Upper lobe of left lung (tissue), 6 donors: ENCODE results near the gene PCDH1. TPM values are rescaled to one million over a fixed set of nuclear protein-coding genes. Genes with fewer than 3 reads are reported as not detected.

Source experiments
- ATAC-seq, 2 donors: fragments of 200-7000 bp; cut with Tn5 transposase; one replicate each; pipeline ENCODE4 v1.9.1; 2022; ENCODE audit warnings: mild to moderate bottlenecking in 2 of 2, moderate library complexity in 2 of 2; ENCODE audit not compliant: low FRiP score in 2 of 2
- DNase-seq, 2 donors: peaks; one replicate each; pipeline ENCODE4 v3.0.0-alpha.2; 2019 to 2020
- H3K27ac ChIP-seq, 4 donors: fragments of 200-600 bp; sonication (generic); one replicate each; pipeline ENCODE4 v1.5.1; 2016 to 2019
- H3K27me3 ChIP-seq, 4 donors: fragments of 200-600 bp; sonication (generic); one replicate each; pipeline ENCODE4 v1.5.1; 2017 to 2019
- H3K36me3 ChIP-seq, 4 donors: fragments of 200-600 bp; sonication (generic); one replicate each; pipeline ENCODE4 v1.5.1; 2016 to 2019
- H3K4me1 ChIP-seq, 4 donors: fragments of 200-600 bp; sonication (generic); one replicate each; pipeline ENCODE4 v1.5.1; 2018 to 2019
- H3K4me3 ChIP-seq, 4 donors: fragments of 200-600 bp; sonication (generic); one replicate each; pipeline ENCODE4 v1.5.1; 2017 to 2019; ENCODE audit warnings: mild to moderate bottlenecking in 2 of 4, moderate library complexity in 1 of 4
- H3K9me3 ChIP-seq, 4 donors: fragments of 200-600 bp; sonication (generic); one replicate each; pipeline ENCODE4 v1.5.1; 2018 to 2019
- EP300 ChIP-seq, 4 donors: sonication (generic); formaldehyde crosslinking; IDR thresholded peaks; one replicate each; pipeline ENCODE4 v1.5.1; 2017; ENCODE audit warnings: antibody characterized with exemption in 4 of 4, control low read depth in 2 of 4
- POLR2A ChIP-seq, 4 donors: fragments of 450-650 bp; IDR thresholded peaks; one replicate each; pipeline ENCODE4 v1.5.1; 2016 to 2017; ENCODE audit warnings: antibody characterized with exemption in 4 of 4, mild to moderate bottlenecking in 2 of 4
- POLR2AphosphoS5 ChIP-seq, 2 donors: sonication (generic); formaldehyde crosslinking; IDR thresholded peaks; one replicate each; pipeline ENCODE4 v1.5.1; 2017; ENCODE audit warnings: antibody characterized with exemption in 2 of 2
- WGBS, 2 donors: methylation state at CpG; one replicate each; pipeline ENCODE4 v1.1.5; 2017 to 2018; 5-methylcytosine and 5-hydroxymethylcytosine counted together
- total RNA-seq, 6 donors: library from RNA; depleted of rRNA in 4 of 6; stranded (reverse); fragments of >200 nt in 4 of 6; gene quantifications; one replicate each; pipeline versions ENCODE4 v1.1.0 to v1.2.1, GENCODE V29; 2016 to 2021
- TF ChIP-seq, protein P1 (sequence below), 6 experiments: fragments of 450-650 bp in 4 of 6; fragments of 200-600 bp in 2 of 6; sonication (generic) in 2 of 6; IDR thresholded peaks; one replicate each; pipeline ENCODE4 v1.5.1; 2016 to 2019; ENCODE audit warnings: antibody characterized with exemption in 6 of 6
- donor health status: DM: no; HTN: no; CAD: no; lungs with moderate emphysema.
- donor health status: DM: no; HTN: yes; CAD: no; lungs with severe emphysema.

Gene PCDH1
- total RNA-seq, 6 donors from 2014 or later = 41.3 to 133 (median 81.6) TPM

- DNase-seq = no peak
- H3K4me1 ChIP-seq = peaks cover 30 to 96% (median 52%) of the 10 kb centered on the region in 4 donors
Measured at GRCh38 chr5:141874262-141874964, 3.8 kb downstream of the PCDH1 start.

DNA sequence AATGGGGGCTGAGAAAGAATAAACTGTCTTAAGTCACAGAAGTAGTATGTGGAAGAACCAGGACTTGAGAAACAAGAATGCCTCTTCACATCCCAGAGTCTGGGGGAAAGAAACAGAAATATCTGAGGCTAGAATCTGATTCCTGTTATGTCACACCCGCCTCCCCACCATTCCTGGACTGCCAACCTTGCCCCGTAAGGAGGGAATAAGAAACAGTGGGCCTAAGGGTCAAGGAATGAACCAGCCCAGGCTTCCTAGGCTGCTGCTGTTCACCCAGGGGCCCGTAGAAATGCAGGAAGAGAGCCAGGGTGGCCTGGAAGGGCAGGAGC, 4.3 kb downstream of the PCDH1 start:
- Histone ChIP-seq H3K9me3 (no peaks in the 10 kb centered on the region), H3K4me3 (peak overlapping the region in 3 of 4 donors; percentile 14 to 88 (median 79)), H3K36me3 (peaks cover 0 to 5% (median 3%) of the 10 kb centered on the region in 4 donors), H3K27ac (peak overlapping the region; percentile 61 to 93 (median 92)), H3K27me3 (peaks cover 0 to 17% (median 13%) of the 10 kb centered on the region in 4 donors), H3K4me1 (peaks cover 25 to 90% (median 47%) of the 10 kb centered on the region in 4 donors)
- no peak for DNase-seq
- 61 to 68% methylated on average over 3 of the region's 3 CpGs for WGBS, 2 donors
- ATAC-seq = no peak
- TF ChIP-seq POLR2A (IDR thresholded peaks at IDR 0.05) (peak in 1 of 4 donors; percentile 13), EP300 (IDR thresholded peaks at IDR 0.05) (no peak), POLR2AphosphoS5 (IDR thresholded peaks at IDR 0.05) (no peak)
- TF ChIP-seq, protein P1, sequence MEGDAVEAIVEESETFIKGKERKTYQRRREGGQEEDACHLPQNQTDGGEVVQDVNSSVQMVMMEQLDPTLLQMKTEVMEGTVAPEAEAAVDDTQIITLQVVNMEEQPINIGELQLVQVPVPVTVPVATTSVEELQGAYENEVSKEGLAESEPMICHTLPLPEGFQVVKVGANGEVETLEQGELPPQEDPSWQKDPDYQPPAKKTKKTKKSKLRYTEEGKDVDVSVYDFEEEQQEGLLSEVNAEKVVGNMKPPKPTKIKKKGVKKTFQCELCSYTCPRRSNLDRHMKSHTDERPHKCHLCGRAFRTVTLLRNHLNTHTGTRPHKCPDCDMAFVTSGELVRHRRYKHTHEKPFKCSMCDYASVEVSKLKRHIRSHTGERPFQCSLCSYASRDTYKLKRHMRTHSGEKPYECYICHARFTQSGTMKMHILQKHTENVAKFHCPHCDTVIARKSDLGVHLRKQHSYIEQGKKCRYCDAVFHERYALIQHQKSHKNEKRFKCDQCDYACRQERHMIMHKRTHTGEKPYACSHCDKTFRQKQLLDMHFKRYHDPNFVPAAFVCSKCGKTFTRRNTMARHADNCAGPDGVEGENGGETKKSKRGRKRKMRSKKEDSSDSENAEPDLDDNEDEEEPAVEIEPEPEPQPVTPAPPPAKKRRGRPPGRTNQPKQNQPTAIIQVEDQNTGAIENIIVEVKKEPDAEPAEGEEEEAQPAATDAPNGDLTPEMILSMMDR (IDR thresholded peaks at IDR 0.05) = no peak

More at GRCh38 chr5:141874262-141874964, 3.8 kb downstream of the PCDH1 start:
- 48 to 51% methylated on average over 15 to 16 of the region's 16 CpGs for WGBS, 2 donors
- Histone ChIP-seq H3K9me3 (no peaks in the 10 kb centered on the region), H3K27ac (peak overlapping the region; percentile 61 to 93 (median 92)), H3K36me3 (peaks cover 0 to under 1% (median 0%) of the 10 kb centered on the region in 4 donors), H3K27me3 (peaks cover 0 to 17% (median 13%) of the 10 kb centered on the region in 4 donors), H3K4me3 (peak overlapping the region; percentile 1 to 88 (median 46))
- ATAC-seq = no peak
- TF ChIP-seq, protein P1 (IDR thresholded peaks at IDR 0.05) = no peak
- TF ChIP-seq EP300 (IDR thresholded peaks at IDR 0.05) (no peak), POLR2AphosphoS5 (IDR thresholded peaks at IDR 0.05) (no peak), POLR2A (IDR thresholded peaks at IDR 0.05) (no peak)

GRCh38 chr5:141872496-141873356, 5.5 kb downstream of the PCDH1 start:
- Histone ChIP-seq H3K9me3 (no peaks in the 10 kb centered on the region), H3K36me3 (peaks cover 0 to 16% (median 13%) of the 10 kb centered on the region in 4 donors), H3K27me3 (peaks cover 0 to 14% (median 10%) of the 10 kb centered on the region in 4 donors), H3K4me3 (peak overlapping the region in 1 of 4 donors; percentile 2), H3K27ac (peak overlapping the region in 2 of 4 donors; percentile 30 to 49), H3K4me1 (peaks cover 22 to 80% (median 39%) of the 10 kb centered on the region in 4 donors)
- no peak for DNase-seq
- TF ChIP-seq POLR2A (IDR thresholded peaks at IDR 0.05) (no peak), EP300 (IDR thresholded peaks at IDR 0.05) (no peak), POLR2AphosphoS5 (IDR thresholded peaks at IDR 0.05) (no peak)
- TF ChIP-seq, protein P1 (IDR thresholded peaks at IDR 0.05) = no peak
- no peak for ATAC-seq
- WGBS, 2 donors = 79 to 81% methylated on average over 15 of the region's 15 CpGs

GRCh38 chr5:141871870-141872269, 6.3 kb downstream of the PCDH1 start:
- Histone ChIP-seq H3K4me1 (peaks cover 22 to 71% (median 36%) of the 10 kb centered on the region in 4 donors), H3K36me3 (peaks cover 0 to 25% (median 14%) of the 10 kb centered on the region in 4 donors), H3K9me3 (no peaks in the 10 kb centered on the region), H3K4me3 (no peak overlapping the region), H3K27ac (peak overlapping the region in 2 of 4 donors; percentile 30 to 49), H3K27me3 (peaks cover 0 to 10% (median 5%) of the 10 kb centered on the region in 4 donors)
- no peak for TF ChIP-seq POLR2AphosphoS5 (IDR thresholded peaks at IDR 0.05)
- TF ChIP-seq POLR2A (IDR thresholded peaks at IDR 0.05) = no peak
- TF ChIP-seq, protein P1 (IDR thresholded peaks at IDR 0.05) = no peak
- TF ChIP-seq EP300 (IDR thresholded peaks at IDR 0.05) = no peak
- 63 to 70% methylated on average over 4 of the region's 4 CpGs for WGBS, 2 donors
- DNase-seq (no peak), ATAC-seq (no peak)
